ENCODE data around the gene PDGFA.

DNA sequence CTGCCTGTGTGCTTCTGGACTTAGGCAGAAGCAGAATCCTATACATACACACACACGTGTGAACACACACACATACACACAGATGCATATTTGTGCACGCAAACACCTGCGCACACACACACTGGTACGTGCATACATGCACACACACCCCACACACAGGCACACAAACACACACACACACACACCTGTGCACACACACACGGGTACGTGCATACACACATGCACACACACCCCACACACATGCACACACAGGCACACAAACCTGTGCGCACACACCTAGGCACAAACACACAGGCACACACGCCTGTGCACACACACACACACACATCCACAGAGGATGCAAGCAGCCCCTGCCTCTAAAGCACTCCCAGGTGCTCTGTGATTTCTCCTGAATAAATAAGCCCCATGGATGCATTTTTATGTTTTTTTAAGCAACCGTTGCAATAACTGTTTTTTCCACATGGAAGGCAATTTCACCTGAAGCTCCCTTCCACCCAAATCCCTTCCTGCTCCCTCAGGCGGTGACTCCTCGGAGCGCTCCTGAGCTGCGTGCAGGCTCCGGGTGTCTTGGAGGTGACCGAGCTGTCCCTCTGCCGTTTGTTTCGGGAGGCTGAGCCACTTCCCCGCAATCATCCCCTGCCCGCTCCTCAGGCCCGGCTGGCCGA is 41.5 kb upstream of the PDGFA start:
- TF ChIP-seq FOXP2 (optimal IDR thresholded peaks at IDR 0.05; ENCODE audit: control extremely low read depth, extremely low read length, insufficient read depth) (no peak), EZH2 (IDR thresholded peaks at IDR 0.05) (no peak)

All from SK-N-MC (cell line).